Neural progenitor cell (in vitro differentiated cells): ENCODE measurements around the gene TOMM40.

Experiments
- EZH2 ChIP-seq: fragments of 200-600 bp; sonication (generic); IDR thresholded peaks from 2 replicates; pipeline ENCODE4 v1.6.1; 2017; ENCODE audit warnings: antibody characterized with exemption, mild to moderate bottlenecking, moderate library complexity
- EZH2phosphoT487 ChIP-seq: fragments of 200-600 bp; sonication (generic); IDR thresholded peaks from 2 replicates; pipeline ENCODE4 v1.6.1; 2017; ENCODE audit warnings: antibody characterized with exemption
- TF ChIP-seq, protein P1 (sequence below): fragments of 200-600 bp; sonication (generic); IDR thresholded peaks from 2 replicates; pipeline ENCODE4 v1.5.1; 2017; ENCODE audit warnings: antibody characterized with exemption, mild to moderate bottlenecking

DNA sequence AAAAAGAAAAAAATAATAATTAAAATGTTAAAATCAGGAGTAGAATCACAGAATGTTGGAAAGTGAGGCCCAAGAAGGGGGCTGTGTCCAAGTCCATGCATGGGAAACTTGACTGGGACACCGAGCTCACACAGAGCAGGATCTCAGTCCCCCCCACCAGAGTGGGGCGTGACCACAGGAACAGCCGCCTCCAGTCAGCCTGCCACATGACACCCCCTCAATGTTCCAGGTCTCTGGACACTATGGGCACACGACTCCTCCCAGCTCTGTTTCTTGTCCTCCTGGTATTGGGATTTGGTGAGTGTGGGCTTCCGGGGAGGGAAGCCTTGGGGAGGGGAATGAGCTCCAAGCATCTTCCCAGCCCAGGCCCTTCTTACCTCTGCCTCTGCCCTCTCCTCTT, 57.2 kb downstream of the TOMM40 start:
- no peak for TF ChIP-seq EZH2
- TF ChIP-seq, protein P1, sequence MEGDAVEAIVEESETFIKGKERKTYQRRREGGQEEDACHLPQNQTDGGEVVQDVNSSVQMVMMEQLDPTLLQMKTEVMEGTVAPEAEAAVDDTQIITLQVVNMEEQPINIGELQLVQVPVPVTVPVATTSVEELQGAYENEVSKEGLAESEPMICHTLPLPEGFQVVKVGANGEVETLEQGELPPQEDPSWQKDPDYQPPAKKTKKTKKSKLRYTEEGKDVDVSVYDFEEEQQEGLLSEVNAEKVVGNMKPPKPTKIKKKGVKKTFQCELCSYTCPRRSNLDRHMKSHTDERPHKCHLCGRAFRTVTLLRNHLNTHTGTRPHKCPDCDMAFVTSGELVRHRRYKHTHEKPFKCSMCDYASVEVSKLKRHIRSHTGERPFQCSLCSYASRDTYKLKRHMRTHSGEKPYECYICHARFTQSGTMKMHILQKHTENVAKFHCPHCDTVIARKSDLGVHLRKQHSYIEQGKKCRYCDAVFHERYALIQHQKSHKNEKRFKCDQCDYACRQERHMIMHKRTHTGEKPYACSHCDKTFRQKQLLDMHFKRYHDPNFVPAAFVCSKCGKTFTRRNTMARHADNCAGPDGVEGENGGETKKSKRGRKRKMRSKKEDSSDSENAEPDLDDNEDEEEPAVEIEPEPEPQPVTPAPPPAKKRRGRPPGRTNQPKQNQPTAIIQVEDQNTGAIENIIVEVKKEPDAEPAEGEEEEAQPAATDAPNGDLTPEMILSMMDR = no peak
- TF ChIP-seq EZH2phosphoT487 = no peak
